Prostate gland (tissue), 2 donors: ENCODE measurements around the gene MANSC1.

Source experiments
- POLR2A ChIP-seq: fragments of 450-650 bp; IDR thresholded peaks from one replicate; pipeline ENCODE4 v1.6.1; 2016; ENCODE audit warnings: antibody characterized with exemption, mild to moderate bottlenecking
- POLR2AphosphoS5 ChIP-seq: sonication (generic); formaldehyde crosslinking; IDR thresholded peaks from one replicate; pipeline ENCODE4 v1.6.1; 2017; ENCODE audit warnings: antibody characterized with exemption
- TF ChIP-seq, protein P1 (sequence below), 4 experiments: fragments of 200-600 bp in 2 of 4; fragments of 450-650 bp in 2 of 4; sonication (generic) in 2 of 4; IDR thresholded peaks; 1 replicate in 3 of 4; 2 replicates in 1 of 4; pipeline ENCODE4 v1.5.1; 2016 to 2019; ENCODE audit warnings: antibody characterized with exemption in 4 of 4, mild to moderate bottlenecking in 2 of 4, moderate library complexity in 2 of 4

DNA sequence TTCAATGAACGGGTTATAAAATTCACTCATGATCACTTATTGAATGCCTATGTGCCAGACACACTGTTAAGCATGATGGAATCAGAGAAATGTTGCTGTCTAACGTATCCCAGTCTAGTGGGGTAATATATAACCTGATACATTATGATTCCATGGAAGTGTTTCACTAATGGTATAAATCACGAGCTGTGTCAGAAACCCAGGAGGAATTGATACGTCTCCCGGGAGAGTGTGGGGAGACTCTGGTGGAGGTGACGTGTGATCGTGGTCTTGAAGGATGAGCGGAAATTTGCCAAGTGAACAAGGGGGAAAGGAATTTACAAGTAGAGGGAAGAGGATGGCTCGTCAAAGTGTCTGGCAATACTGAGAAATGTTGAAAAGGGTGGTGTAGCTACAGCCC, 26.5 kb downstream of the MANSC1 start:
- TF ChIP-seq, protein P1, sequence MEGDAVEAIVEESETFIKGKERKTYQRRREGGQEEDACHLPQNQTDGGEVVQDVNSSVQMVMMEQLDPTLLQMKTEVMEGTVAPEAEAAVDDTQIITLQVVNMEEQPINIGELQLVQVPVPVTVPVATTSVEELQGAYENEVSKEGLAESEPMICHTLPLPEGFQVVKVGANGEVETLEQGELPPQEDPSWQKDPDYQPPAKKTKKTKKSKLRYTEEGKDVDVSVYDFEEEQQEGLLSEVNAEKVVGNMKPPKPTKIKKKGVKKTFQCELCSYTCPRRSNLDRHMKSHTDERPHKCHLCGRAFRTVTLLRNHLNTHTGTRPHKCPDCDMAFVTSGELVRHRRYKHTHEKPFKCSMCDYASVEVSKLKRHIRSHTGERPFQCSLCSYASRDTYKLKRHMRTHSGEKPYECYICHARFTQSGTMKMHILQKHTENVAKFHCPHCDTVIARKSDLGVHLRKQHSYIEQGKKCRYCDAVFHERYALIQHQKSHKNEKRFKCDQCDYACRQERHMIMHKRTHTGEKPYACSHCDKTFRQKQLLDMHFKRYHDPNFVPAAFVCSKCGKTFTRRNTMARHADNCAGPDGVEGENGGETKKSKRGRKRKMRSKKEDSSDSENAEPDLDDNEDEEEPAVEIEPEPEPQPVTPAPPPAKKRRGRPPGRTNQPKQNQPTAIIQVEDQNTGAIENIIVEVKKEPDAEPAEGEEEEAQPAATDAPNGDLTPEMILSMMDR (IDR thresholded peaks at IDR 0.05), result no peak
- TF ChIP-seq POLR2A (no peak), POLR2AphosphoS5 (no peak)
